Measurements from ENCODE around the gene KMT2E. TPM values are rescaled to one million over a fixed set of nuclear protein-coding genes. Genes with fewer than 3 reads are reported as not detected.

Gene KMT2E
- total RNA-seq, 1 experiment from 2014 or later = 52.3 TPM

DNA sequence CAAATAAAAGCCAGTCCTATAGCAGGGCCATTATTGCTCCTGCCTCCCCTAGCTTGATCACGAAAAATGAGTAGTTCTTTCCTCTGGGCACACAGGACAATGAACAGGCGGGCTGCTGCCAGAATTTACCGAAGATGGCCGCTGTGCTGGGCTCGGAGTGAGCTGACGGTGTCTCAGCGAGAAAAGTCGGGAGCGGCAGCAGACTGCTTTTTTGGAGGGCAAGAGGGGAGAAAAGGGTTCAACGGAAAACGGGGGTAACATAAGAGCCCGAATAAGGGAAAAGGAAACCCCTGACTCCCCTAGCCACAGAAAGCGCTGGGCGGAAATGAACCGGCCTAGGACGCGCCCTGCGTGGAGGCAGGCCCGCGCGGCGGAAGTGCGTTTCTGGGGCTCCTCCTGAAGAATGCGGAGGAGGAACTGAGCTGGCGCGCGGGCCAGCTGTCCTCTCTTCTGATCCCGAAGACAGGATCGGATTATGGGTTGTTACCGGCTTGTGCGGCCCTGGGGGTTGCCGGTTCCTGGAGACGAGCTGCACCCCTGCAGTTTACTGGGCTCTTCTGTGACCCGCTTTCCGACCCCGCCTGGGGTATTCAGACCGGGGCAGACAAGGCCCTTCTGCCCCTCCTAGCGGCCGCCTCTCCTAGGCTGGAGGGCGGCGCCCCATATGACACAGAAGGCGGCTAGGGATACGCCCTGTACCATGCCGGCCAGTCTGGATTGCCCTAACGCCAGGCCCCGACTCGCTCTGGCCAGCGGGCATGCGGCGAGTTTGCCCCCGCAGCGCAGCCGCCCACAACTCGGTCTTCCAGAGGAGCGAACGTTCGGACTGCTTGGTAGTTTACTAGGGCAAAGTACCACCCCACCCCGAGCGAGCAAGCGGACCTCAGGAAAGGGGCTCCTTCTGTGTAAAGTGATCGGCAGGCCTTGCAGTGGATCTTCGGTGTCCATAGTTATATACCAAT, 30.1 kb upstream of the KMT2E start (continued):
- TF ChIP-seq, protein P1, sequence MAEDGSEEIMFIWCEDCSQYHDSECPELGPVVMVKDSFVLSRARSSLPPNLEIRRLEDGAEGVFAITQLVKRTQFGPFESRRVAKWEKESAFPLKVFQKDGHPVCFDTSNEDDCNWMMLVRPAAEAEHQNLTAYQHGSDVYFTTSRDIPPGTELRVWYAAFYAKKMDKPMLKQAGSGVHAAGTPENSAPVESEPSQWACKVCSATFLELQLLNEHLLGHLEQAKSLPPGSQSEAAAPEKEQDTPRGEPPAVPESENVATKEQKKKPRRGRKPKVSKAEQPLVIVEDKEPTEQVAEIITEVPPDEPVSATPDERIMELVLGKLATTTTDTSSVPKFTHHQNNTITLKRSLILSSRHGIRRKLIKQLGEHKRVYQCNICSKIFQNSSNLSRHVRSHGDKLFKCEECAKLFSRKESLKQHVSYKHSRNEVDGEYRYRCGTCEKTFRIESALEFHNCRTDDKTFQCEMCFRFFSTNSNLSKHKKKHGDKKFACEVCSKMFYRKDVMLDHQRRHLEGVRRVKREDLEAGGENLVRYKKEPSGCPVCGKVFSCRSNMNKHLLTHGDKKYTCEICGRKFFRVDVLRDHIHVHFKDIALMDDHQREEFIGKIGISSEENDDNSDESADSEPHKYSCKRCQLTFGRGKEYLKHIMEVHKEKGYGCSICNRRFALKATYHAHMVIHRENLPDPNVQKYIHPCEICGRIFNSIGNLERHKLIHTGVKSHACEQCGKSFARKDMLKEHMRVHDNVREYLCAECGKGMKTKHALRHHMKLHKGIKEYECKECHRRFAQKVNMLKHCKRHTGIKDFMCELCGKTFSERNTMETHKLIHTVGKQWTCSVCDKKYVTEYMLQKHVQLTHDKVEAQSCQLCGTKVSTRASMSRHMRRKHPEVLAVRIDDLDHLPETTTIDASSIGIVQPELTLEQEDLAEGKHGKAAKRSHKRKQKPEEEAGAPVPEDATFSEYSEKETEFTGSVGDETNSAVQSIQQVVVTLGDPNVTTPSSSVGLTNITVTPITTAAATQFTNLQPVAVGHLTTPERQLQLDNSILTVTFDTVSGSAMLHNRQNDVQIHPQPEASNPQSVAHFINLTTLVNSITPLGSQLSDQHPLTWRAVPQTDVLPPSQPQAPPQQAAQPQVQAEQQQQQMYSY (CRISPR knock-in tag; IDR thresholded peaks at IDR 0.05) = no peak
- no peak for TF ChIP-seq GRHL2 (CRISPR knock-in tag; IDR thresholded peaks at IDR 0.05; ENCODE audit: insufficient replicate concordance, severe bottlenecking)
- TF ChIP-seq, protein P2, sequence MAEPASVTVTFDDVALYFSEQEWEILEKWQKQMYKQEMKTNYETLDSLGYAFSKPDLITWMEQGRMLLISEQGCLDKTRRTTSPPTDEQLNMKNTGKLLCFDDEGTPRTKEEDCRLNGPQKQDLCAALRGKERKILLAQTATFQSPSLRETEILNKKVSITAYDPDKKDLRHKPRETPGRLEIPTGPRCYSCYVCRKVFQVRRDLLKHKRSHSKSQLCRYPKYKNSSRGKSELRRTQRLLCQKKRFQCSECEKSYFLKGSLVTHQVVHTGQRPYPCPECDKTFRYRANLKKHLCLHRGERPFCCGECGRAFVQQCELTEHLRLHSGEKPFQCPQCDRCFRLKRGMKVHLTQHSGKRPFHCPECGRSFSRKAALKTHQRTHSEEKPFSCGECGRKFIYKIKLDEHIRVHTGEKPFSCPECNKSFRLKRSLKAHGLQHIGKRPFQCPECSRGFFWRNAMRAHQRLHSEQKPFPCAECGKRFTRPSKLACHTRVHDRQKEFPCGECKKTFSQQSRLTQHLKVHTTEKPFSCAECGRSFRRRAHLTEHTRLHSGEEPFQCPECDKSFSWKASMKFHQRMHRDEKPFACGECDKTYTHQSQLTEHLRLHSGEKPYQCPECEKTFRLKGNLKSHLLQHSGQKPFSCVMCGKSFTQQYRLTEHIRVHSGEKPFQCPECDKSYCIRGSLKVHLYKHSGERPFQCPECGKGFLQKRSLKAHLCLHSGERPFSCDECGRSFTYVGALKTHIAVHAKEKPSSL (CRISPR knock-in tag; conservative IDR thresholded peaks at IDR 0.05) = no peak
- no peak for TF ChIP-seq ZNF121 (CRISPR knock-in tag; IDR thresholded peaks at IDR 0.05)
- TF ChIP-seq, protein P3, sequence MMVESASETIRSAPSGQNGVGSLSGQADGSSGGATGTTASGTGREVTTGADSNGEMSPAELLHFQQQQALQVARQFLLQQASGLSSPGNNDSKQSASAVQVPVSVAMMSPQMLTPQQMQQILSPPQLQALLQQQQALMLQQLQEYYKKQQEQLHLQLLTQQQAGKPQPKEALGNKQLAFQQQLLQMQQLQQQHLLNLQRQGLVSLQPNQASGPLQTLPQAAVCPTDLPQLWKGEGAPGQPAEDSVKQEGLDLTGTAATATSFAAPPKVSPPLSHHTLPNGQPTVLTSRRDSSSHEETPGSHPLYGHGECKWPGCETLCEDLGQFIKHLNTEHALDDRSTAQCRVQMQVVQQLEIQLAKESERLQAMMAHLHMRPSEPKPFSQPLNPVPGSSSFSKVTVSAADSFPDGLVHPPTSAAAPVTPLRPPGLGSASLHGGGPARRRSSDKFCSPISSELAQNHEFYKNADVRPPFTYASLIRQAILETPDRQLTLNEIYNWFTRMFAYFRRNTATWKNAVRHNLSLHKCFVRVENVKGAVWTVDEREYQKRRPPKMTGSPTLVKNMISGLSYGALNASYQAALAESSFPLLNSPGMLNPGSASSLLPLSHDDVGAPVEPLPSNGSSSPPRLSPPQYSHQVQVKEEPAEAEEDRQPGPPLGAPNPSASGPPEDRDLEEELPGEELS (CRISPR knock-in tag; IDR thresholded peaks at IDR 0.05) = no peak
- no peak for TF ChIP-seq TP53 (CRISPR knock-in tag; IDR thresholded peaks at IDR 0.05)
- TF ChIP-seq IRF2 (CRISPR knock-in tag; IDR thresholded peaks at IDR 0.05; ENCODE audit: borderline replicate concordance, low read depth) = no peak
- no peak for TF ChIP-seq OVOL2 (CRISPR knock-in tag; IDR thresholded peaks at IDR 0.05; ENCODE audit: borderline replicate concordance)
- TF ChIP-seq, protein P4, sequence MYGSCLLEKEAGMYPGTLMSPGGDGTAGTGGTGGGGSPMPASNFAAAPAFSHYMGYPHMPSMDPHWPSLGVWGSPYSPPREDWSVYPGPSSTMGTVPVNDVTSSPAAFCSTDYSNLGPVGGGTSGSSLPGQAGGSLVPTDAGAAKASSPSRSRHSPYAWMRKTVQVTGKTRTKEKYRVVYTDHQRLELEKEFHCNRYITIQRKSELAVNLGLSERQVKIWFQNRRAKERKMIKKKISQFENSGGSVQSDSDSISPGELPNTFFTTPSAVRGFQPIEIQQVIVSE (CRISPR knock-in tag; IDR thresholded peaks at IDR 0.05; ENCODE audit: borderline replicate concordance) = no peak
- no peak for TF ChIP-seq ZSCAN18 (CRISPR knock-in tag; IDR thresholded peaks at IDR 0.05)
- TF ChIP-seq ZNF232 (CRISPR knock-in tag; IDR thresholded peaks at IDR 0.05) = peak; percentile 80; the same call in 1 of the 2 replicates
- TF ChIP-seq, protein P5, sequence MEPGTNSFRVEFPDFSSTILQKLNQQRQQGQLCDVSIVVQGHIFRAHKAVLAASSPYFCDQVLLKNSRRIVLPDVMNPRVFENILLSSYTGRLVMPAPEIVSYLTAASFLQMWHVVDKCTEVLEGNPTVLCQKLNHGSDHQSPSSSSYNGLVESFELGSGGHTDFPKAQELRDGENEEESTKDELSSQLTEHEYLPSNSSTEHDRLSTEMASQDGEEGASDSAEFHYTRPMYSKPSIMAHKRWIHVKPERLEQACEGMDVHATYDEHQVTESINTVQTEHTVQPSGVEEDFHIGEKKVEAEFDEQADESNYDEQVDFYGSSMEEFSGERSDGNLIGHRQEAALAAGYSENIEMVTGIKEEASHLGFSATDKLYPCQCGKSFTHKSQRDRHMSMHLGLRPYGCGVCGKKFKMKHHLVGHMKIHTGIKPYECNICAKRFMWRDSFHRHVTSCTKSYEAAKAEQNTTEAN (CRISPR knock-in tag; IDR thresholded peaks at IDR 0.05) = no peak
- TF ChIP-seq GABPB1 (CRISPR knock-in tag; IDR thresholded peaks at IDR 0.05) = no peak
- TF ChIP-seq RORB (CRISPR knock-in tag; IDR thresholded peaks at IDR 0.05) = peak; percentile 56; the same call in 1 of the 2 replicates
- no peak for TF ChIP-seq NR2C2 (CRISPR knock-in tag; IDR thresholded peaks at IDR 0.05)
- no peak for TF ChIP-seq AFF4 (CRISPR knock-in tag; IDR thresholded peaks at IDR 0.05; ENCODE audit: borderline replicate concordance)
- TF ChIP-seq ERG (CRISPR knock-in tag; IDR thresholded peaks at IDR 0.05) = peak; percentile 82
- peak; percentile 21; the same call in 1 of the 2 replicates for TF ChIP-seq RELA (CRISPR knock-in tag; IDR thresholded peaks at IDR 0.05; ENCODE audit: borderline replicate concordance)
- no peak for TF ChIP-seq SMAD4 (CRISPR knock-in tag; IDR thresholded peaks at IDR 0.05)
- TF ChIP-seq ZNF416 (CRISPR knock-in tag; IDR thresholded peaks at IDR 0.05) = no peak; the same call in 1 of the 2 replicates
